ENCODE results near the gene GNG12.

The GNG12 gene

DNA sequence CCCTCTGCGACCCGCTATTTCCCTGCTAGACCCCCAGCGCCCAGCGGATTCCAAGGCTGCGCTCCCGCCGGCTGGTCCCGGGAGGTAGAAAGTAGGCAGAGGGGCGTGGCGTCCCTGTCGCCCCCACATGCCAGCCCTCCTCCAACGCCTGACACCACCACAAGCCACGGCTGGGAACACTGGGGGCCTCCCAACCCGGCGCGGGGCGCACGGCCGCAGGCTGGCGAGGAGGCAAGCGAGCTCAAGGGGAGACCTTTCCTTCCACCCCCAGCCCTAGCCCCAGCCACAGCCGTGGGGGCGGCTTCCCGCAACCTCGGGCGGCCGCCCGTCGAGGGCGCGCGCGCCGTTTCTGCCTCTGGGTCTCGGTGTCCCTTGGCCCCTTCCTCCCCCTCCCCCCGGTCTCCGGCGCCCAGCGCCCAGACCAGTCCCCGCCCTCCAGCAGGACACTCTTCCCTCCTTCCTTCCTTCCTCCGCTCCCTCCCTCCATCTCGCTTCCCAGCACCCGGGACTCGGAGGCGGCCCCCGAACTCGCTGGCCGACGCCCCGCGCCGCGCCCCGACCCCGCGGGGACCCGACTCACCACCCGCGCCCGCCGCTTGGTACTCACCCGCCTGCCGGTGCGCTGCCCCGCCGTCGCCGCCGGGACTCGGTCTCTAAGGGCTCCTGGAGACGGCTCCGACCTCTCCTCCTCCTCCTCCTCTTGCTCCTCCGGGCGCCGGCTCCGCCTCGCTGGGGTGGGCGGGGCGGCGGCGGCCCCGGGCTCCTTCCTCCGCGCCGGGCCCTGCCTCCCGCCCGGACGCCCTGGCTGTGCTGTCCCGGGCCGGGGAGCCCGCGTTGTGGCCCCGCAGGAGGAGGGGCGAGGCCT is at the start of gene GNG12:
GNG12 (minus strand) TSS at position 731 of the 865 bp plus-strand sequence. CDS start 125,781 bp downstream, outside the sequence.
- TF ChIP-seq, protein P1, sequence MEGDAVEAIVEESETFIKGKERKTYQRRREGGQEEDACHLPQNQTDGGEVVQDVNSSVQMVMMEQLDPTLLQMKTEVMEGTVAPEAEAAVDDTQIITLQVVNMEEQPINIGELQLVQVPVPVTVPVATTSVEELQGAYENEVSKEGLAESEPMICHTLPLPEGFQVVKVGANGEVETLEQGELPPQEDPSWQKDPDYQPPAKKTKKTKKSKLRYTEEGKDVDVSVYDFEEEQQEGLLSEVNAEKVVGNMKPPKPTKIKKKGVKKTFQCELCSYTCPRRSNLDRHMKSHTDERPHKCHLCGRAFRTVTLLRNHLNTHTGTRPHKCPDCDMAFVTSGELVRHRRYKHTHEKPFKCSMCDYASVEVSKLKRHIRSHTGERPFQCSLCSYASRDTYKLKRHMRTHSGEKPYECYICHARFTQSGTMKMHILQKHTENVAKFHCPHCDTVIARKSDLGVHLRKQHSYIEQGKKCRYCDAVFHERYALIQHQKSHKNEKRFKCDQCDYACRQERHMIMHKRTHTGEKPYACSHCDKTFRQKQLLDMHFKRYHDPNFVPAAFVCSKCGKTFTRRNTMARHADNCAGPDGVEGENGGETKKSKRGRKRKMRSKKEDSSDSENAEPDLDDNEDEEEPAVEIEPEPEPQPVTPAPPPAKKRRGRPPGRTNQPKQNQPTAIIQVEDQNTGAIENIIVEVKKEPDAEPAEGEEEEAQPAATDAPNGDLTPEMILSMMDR (IDR thresholded peaks at IDR 0.05): no peak

DNA sequence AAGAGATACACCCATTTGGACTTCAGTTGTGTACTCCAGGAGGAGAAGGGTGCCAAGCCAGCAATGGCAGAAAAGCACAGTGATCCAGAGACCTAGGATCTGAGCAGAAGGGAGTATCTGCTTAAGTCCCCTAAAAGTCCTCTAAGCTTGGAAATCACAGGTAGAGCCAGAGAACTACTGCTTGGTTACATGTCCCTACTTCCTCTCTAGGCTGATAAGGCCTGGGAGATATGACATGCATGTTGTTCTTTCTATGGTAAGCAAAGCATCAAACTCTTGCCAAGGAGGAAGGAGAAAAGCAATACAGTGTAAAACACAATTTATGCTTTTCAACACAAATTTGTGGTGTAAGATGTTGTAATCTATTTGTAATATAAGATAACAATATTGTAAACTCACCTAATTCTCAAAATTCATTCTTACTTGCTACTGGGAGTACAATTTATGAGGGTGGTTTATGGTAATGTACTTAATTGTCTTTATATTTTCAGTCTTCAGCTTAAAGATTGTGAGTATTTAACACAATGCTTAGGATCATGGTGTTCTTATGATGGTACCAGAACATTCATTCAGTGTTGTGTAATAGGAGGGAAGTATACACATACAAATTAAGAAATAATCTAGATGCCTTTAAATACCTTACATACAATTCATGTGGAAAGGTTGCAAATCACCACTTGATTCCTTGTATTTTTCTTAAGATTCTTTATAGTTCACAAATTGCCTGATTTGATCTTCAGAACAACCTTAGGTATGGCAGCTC is 49.1 kb upstream of the GNG12 start:
- TF ChIP-seq, protein P1 (IDR thresholded peaks at IDR 0.05): no peak

GRCh38 chr1:67880056-67880601 is 46.9 kb upstream of the GNG12 start:
- TF ChIP-seq, protein P1 (IDR thresholded peaks at IDR 0.05): no peak

- TF ChIP-seq, protein P1 (IDR thresholded peaks at IDR 0.05): no peak
These were observed 46.2 kb upstream of the GNG12 start for GRCh38 chr1:67879485-67879884.

DNA sequence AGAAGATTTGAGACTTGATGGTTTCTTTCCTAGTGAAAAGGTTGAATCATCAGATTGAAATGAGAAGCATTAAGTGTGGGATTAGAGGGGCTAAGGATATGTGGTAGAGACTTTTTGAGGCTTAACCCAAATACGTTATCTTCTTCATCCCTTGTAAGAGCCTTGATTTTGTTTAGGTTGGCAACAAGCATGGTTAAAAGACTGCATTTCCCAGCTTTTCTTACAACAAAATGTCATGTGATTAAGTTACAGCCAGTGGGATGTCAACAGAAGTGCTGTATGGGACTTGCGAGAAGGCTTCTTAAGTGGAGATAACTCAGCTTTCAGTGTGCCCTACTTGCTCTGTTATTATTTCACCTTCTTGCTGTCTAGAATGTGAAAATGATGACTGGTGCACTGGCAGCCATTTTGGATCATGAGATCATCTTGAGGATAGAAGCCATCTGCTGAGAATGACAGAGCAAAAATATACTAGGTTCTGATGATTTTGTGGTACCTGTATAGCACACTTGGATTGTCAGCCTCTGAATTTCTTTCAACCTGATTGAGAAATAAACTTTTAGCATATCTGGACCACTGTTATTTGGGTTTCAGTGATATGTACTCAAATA is 41.3 kb upstream of the GNG12 start:
- TF ChIP-seq, protein P1 (IDR thresholded peaks at IDR 0.05): no peak

- TF ChIP-seq, protein P1 (IDR thresholded peaks at IDR 0.05): no peak
These were observed 36.0 kb upstream of the GNG12 start for GRCh38 chr1:67869233-67869632.

- TF ChIP-seq, protein P1 (IDR thresholded peaks at IDR 0.05): no peak
These were observed 30.4 kb upstream of the GNG12 start for GRCh38 chr1:67863637-67864036.
